Activated CD8-positive, alpha-beta memory T cell treated with anti-CD3 and anti-CD28 coated beads for 4 hours (primary cell): ENCODE results near the gene RFX2.
A peak's percentile ranks its signal among the peaks of the same experiment; 100 is the strongest.
"Not testable (repeated sequence)": the region's sequence is repeated elsewhere in the genome, so short reads cannot be mapped to it uniquely, and the experiment has no call there.

Experiments used
- DNase-seq, 2 donors: peaks; one replicate each; pipeline ENCODE4 v3.0.0-alpha.2; 2020; ENCODE audit warnings: low read depth in 2 of 2

The RFX2 gene

DNA sequence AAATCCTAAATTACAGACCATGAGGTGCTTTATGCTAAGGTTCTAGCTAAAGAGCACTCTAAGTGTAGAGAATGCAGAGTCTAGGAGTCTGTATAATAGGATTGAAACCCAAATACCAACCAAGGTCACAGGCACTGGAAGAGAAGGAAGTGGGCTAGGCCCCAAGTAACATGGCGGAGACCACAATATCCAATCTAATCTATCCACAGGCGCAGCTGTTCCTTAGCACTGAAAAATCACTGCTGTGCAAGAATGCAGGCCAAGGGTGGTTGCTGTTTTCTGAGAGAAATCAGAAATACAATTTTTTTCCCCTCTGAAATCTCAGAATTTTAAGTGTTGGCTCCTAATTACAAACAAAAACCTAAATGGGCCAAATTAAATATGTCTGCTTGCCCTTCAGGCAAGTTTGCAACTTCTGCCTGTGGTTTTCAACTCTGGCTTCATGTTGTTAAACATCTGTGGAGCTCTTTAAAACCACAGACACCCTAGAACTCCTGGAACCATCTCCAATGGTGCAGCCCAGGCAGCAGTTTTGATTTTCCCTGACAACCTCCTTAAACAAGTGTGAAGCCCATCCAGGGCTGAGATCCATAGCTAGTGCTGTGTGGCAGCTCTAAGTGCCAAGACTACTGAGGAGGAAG lies 138.5 kb downstream of the RFX2 start:
- no peak for DNase-seq

- no peak for DNase-seq
Measured at GRCh38 chr19:5969476-5969875, 140.8 kb downstream of the RFX2 start.

DNA sequence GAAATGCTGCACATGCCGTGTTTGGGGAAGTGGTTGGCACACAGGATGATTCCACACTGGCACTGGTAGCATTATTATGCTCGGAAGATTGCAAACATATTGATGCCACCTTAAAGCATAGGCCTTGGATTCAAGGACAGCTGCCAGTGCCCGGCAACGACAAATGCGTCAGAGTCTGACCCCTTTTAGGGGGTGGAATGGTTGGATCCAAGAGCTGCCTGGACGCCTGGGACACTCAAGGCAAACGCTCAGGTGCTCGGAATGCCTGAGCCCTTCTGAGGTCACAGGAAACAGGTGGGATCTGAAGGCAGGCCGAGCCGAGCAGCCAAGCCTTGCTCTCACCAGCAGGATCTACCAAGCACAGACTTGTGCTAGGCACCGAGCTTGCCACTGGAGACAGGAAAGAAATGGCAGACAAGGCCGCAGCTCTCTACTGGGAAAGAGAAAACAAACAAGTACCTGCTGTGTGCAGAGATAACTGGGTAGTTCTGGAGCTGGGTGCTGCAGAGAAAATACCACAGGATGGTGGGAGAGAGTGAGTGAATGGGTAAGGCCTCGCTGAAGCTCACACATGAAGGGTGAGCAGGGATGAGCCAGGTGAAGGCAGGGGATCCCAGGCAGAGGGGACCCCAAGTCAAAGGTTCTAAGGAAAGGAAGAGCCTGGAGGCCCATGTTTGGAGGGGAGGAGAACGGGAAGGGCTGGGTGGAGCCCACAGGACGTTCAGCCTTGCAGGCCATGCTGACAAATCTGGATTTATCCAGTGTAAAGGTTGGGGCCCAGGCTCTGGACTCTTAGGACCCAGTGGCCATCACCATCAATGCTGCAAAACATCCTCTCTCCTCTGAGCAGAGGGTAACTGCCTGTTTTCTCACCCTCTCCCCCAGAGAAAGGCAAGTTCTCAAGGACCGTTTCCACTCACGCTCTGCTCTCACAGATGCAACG lies 141.6 kb downstream of the RFX2 start:
- no peak for DNase-seq

- no peak for DNase-seq
Measured at GRCh38 chr19:5967994-5968430, 142.3 kb downstream of the RFX2 start.

DNA sequence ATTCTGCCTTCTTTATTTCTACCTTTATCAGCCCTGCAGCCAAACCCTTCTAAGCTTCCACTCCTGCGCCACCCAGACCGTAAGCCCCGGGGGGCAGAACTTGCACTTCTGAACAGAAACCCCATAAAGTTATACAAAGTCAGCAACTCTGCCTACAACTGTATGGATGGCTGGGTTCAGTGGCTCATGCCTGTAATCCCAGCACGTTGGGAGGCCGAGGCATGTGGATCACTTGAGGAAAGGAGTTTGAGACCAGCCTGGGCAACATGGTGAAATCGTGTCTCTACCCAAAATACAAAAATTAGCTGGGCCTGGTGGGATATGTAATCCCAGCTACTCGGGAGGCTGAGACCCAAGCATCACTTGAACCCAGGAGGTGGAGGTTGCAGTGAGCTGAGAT lies 142.7 kb downstream of the RFX2 start:
- DNase-seq, result no peak

DNA sequence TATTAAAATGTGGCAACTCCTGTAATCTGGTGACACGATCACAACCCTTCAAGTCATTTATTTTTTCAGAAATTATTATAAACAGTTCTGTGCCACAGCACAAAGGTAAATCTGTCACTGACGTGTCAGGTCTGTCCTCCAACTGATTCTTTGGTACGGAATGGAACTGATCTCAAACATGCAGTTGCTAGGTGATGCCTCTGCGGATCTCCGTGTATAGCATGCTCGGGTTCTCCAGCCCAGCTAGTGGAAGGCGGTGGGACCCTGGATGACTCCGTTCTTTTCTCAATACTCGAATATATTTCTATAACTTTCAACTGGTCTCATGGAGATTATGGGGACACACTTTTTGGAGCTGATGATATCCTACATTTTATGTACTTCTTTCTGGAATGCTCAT lies 143.4 kb downstream of the RFX2 start:
- DNase-seq, result no peak

GRCh38 chr19:5966215-5966614 lies 144.1 kb downstream of the RFX2 start:
- no peak for DNase-seq

DNA sequence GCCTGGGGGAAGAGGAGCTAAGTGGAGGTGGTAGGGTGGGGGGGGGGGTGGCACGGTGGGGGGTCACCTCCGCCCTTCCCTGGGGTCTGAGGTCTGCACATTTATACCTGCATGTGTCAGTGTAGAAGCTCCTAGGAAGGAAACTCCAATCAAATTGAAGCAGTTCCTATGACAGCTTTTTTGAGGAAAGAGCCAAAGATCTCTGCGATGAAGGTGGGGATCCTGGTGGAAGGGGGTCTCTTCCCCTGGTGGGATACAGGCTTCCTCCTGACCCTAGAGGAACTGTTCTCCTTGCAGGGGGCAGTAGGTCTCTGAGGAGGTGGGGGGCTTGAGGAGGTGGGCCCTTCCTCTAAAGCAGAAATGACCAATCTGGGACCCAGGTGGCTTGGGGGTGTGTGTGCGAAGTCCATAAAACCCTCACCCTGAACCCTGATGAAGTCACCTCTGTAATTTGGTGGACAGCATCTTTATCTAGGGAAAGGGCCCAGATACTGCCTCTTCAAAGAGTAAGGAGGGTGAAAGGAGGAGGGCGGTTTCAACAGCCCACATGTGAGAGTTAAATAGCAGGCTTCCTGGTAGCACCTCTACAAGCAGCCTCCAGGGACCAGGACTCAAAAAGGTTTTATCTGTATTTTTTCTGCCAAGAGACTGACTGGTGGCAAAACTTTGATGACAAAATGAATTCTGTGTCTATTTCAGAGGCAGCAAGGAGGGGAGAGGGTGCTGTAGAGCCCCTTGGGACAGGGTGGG lies 145.3 kb downstream of the RFX2 start:
- no peak for DNase-seq

DNA sequence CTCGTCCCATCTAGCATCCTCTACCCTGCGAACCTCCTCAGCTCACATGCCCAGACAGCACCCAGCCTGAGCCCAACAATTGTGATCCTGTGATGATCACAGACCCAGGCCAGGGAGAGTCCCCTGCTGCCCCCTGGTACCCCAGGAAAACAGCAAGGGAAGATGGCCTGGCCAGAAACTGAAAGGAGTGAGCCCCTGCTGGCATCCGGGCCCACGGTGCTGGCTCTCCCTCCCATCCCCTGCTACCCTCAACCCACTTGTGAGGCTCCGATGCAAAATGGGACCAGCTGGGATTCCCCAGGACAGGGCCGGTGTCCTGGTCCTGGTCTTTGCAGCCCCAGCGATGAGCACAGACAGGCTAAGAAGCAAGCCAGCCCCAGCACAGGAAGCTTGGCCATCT lies 146.4 kb downstream of the RFX2 start:
- no peak for DNase-seq

- not testable (repeated sequence) for DNase-seq
Measured at GRCh38 chr19:5963259-5963658, 147.0 kb downstream of the RFX2 start.

- peak in 1 of 2 donors; percentile 38 for DNase-seq
Measured at GRCh38 chr19:5961969-5962945, 148.0 kb downstream of the RFX2 start.

- not testable (repeated sequence) for DNase-seq
Measured at GRCh38 chr19:5961641-5961968, 148.7 kb downstream of the RFX2 start.

- no peak for DNase-seq
Measured at GRCh38 chr19:5960005-5961001, 150.0 kb downstream of the RFX2 start.

- no peak for DNase-seq
Measured at GRCh38 chr19:5959260-5960004, 150.9 kb downstream of the RFX2 start.

DNA sequence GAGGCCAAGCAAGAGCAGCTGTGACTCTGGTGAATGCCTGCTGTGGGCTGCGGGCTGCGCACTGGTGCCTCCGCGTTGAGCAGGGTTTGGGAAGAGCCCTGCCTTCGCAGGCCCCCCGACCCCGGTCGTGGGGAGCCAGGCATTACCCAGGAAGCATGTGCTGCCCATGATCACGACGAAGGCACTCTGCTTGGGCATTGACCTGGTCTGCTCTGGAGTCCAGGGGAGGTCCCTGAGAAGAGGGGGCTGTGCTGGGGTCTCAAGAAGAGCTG lies 151.5 kb downstream of the RFX2 start:
- no peak for DNase-seq

GRCh38 chr19:5958074-5958850 lies 152.0 kb downstream of the RFX2 start:
- DNase-seq, result no peak

DNA sequence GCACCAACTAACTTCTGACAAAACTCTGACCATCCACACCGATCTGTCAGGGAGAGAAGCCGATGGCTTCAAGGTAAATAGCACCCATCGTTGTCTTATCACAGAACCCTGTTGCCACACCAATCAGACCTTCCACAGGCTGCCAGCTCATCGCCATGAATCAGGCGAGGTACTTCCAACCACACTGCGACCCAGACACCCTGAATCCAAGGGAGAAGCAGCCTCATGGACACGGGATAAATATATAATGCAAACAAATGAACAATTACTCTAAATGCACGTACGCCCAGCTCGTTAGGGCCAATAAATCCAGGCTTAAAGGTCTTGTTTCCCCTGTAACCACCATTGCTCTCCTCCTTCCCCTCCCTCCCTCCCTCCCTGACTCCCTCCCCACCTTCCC lies 153.1 kb downstream of the RFX2 start:
- DNase-seq, result no peak

DNA sequence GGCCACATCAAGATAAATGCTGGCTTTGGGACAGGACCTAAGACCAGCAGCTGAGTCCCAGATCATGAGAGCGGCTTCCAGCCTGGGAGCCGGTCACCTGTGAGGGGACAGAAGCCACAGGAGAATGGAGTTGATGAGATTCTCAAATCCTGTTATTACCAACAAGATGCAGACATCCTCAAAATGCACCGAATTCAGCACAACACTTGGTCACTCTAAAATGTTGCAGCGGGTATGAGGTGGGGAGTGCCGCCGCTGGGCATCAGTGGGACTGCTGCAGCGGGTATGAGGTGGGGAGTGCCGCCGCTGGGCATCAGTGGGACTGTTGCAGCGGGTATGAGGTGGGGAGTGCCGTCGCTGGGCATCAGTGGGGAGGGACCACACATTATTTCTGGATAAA lies 153.6 kb downstream of the RFX2 start:
- no peak for DNase-seq

DNA sequence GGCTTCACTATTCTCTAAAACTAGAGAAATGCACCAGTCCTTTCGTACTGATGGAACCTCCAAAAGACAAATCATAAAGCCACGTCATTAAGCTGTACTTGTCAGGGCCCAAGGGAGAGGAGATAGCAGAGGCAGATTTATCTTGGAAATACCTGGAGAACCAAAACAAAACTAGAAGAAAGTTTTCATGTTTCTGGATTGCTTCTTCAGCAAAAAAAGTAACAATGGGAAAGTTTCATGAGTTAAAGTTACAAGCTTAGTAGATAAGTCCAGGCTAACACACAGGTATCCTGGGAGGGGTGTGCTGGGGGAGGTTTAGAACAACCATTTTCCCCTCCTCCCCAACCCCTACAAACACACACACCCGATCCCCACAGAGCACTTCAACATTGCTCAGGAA lies 154.0 kb downstream of the RFX2 start:
- DNase-seq, result no peak
